Fibroblast of villous mesenchyme (primary cell): ENCODE measurements around the gene LMO1. TPM values are rescaled to one million over a fixed set of nuclear protein-coding genes. Genes with fewer than 3 reads are reported as not detected.

Experiments
- DNase-seq: peaks from one replicate; pipeline ENCODE4 v3.0.0-alpha.2; 2010; ENCODE audit warnings: low read depth
- H3K4me3 ChIP-seq: 2 replicates; pipeline ENCODE4 v1.5.1; 2011; ENCODE audit warnings: low read depth, mild to moderate bottlenecking, low read length
- total RNA-seq: library from RNA; depleted of rRNA; stranded (reverse); fragments of >200 nt; gene quantifications from 2 replicates; pipeline ENCODE4 v1.2.3, GENCODE V29; 2012
- TF ChIP-seq, protein P1 (sequence below): IDR thresholded peaks from 2 replicates; pipeline ENCODE4 v1.5.1; 2012; ENCODE audit warnings: low read depth, mild to moderate bottlenecking, low read length; ENCODE audit not compliant: insufficient read depth

The LMO1 gene
- total RNA-seq, 1 donor = not detected

DNA sequence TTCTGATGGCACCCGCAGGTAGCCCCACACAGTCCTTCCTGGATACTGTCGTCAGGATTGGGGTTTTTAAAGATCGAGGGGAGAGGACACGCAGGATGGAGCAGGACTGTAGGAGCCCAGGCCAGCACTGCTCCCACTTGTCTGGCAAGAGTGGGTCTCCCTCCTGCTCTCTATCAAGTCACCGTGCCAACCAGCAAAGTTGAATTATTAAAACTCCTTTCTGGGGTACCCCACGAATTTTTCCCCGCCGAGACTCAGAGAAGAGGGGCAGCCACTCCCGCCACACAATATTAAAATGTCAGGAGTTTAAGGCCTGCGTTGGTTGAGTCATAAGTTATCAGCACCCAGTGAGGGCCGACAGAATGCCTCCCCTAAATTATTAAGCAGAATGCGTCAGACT is 10.1 kb downstream of the LMO1 start:
- H3K4me3 ChIP-seq = no peak overlapping the region
- TF ChIP-seq, protein P1, sequence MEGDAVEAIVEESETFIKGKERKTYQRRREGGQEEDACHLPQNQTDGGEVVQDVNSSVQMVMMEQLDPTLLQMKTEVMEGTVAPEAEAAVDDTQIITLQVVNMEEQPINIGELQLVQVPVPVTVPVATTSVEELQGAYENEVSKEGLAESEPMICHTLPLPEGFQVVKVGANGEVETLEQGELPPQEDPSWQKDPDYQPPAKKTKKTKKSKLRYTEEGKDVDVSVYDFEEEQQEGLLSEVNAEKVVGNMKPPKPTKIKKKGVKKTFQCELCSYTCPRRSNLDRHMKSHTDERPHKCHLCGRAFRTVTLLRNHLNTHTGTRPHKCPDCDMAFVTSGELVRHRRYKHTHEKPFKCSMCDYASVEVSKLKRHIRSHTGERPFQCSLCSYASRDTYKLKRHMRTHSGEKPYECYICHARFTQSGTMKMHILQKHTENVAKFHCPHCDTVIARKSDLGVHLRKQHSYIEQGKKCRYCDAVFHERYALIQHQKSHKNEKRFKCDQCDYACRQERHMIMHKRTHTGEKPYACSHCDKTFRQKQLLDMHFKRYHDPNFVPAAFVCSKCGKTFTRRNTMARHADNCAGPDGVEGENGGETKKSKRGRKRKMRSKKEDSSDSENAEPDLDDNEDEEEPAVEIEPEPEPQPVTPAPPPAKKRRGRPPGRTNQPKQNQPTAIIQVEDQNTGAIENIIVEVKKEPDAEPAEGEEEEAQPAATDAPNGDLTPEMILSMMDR = no peak
- DNase-seq = no peak

DNA sequence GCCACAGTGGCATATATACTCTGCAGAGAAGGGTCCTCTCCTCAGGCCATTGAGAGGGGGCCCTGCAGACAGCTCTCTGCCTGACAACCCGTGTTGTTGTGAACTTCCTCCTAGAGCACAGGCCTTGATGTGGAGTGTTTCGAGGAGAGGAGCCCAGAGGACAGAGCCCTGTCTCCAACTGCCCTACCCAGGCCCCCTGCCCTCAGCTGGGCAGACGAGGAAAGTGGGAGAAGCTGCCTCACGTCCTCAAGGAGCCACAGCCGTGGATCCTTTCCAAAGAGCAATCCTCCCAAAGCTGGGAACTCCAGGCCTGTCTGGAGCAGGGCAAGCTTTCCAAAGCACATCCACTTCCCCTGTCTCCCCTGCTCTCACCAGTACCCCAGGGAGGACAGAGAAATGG is 10.7 kb downstream of the LMO1 start:
- DNase-seq = no peak
- TF ChIP-seq, protein P1 = no peak
- H3K4me3 ChIP-seq = no peak overlapping the region

DNA sequence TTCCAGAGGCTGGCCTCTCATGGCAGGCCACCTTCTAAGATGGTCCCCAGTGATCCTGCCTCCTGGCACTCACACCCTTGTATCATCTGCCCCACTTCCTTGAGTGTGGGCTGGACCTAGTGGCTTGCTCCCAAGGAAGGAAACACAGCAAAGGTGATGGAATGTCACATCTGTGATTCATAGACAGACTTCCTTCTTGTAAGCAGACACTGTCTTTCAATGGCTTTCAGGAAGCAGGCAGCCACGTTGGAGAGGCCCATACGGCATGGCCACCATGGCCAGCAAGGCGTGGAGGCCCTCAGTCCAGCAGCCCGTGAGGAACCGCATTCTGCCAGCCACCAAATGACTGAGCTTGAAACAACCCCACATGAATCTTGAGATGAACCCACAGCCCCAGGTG is 11.3 kb downstream of the LMO1 start:
- DNase-seq = no peak
- no peak overlapping the region for H3K4me3 ChIP-seq
- TF ChIP-seq, protein P1 = no peak

DNA sequence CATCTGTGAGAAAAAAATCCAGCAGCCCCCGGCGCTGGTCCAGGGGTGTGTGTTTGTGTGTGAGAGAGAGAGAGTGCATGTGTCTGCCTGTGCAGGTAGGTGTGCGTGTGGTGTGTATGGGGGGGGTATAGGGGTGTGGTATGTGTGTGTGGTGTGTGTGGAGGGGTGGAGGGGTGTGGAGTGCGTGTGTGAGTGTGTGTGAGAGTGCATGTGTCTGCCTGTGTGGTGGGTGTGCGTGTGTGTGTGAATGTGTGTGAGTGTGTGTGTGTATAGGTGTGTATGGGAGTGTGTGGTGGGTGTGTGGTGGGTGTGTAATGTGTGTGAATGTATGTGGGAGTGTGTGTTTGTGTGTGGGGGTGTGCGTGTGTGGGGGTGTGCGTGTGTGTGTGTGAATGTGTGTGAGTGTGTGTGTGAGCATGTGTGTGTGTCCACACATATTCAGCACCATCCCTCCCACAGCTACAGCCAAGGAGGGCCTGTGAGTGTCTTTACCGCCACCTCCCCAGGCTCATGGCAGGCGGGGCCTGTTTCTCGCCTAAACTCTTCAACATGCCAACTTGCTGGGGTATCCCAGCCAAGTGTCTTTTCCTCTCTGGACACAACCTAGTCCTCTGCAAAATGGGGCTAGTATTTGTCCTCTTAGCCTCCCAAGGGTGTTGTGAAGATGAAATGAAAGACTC is 11.9 kb downstream of the LMO1 start:
- TF ChIP-seq, protein P1 = no peak
- H3K4me3 ChIP-seq = no peak overlapping the region
- DNase-seq = no peak

DNA sequence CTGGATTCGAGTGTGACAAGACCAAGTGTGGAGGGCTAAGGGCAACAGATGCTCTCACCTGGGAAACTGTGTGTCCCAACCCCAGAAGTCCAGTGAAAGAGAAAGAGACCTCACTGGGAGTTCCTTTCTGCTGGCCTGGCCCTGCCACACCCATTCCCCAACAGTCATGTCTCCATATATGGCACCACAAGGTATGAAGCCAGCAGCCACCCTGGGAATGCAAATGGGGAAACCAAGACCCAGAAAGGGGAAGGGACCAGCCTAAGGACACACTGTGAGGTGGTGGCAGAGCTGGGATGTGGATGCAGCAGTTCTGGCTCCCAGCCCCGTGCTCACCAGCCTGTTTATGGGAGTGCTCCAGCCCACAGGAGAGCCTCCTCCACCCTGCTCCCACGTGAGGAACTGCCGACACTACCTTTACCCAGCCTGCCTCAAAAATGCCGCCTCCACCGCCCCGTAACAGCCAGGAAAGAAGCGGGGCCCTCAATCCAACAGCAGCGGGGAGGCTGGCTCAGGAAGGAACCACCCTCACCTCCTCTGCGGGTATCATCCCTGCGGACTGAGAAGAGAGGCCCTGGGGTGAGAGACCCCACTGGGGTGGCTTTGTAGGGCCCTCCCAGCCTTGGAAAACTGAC is 12.6 kb downstream of the LMO1 start:
- TF ChIP-seq, protein P1 = no peak
- no peak overlapping the region for H3K4me3 ChIP-seq
- DNase-seq = no peak

DNA sequence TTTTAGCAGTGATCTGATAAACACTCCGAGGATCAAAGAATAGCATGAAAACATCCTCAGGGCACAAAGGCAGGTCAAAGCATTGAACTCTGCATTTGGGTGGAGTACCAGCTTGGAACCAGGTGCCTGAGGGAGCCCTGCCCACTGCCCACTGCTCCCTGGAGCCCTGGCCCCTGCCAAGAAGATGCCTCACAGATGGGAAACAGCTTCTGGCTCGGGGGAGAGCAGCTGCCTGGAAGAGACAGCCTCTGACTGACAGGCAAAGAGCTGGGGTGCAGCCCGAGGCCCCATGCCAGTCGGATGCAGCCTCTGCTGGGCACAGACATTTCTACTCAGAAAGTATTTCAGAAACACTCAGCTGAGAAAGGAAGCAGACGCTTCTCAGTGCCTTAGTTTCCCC is 13.2 kb downstream of the LMO1 start:
- DNase-seq = no peak
- TF ChIP-seq, protein P1 = no peak
- H3K4me3 ChIP-seq = no peak overlapping the region
